Measurements from ENCODE around the gene NDOR1. TPM values are rescaled to one million over a fixed set of nuclear protein-coding genes. Genes with fewer than 3 reads are reported as not detected.
A peak's percentile ranks its signal among the peaks of the same experiment; 100 is the strongest.

NDOR1 gene
- polyA plus RNA-seq, 2 of the 4 experiments (the other 2 are of a cell fraction) = 5.6 to 19.5 TPM

DNA sequence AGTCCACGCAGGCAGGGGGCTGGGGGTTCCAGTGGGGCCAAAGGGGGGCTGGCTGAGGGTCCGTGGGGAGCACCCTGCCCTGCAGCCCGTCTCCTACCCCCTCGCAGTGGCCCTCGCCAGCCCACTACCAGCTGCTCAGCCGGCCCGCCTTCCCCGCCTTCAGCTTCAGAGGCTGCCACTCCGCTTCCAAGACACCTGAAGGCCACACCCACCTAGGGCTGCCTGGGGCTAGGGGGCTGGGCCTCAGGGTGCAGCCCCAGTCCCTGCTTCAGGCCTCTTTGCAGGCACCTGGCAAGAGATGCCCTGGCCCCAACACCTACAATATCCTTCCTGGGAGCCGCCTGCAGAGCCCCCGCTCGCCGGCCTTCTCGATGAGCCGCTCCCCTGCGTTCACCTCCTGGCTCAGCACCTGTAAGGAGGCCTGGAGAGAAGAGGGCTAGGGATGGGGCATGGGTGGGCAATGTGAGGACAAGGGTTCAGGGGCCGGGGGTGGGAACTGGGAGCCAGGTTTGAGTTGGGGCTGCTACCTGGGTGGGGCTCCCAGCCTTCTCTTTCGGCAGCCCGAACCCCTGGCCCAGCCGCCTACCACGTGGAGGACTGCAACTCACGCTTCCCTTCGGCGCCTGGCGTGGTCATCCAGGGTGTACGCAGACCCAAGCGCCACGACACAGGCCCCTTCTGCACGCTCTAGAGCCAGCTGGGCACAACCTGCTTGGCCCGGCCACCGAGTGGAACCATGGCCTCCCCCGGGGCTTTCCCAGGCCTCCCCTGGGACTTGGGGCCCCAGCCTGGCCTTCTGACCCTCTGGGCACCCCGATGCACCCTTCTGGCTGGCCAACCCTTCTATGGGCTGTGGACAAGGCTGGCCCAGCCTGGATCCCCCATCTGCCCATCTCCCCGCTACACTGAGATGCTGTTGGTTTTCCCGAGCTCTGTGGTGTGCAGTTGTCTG, 47.3 kb downstream of the NDOR1 start:
- Histone ChIP-seq H3K4me2 (no peak overlapping the region), H3K9me3 (no peaks in the 10 kb centered on the region), H3K27ac (no peak overlapping the region), H3K4me3 (no peak overlapping the region), H3K4me1 (peaks cover 20% of the 10 kb centered on the region)
- FAIRE-seq (no peak), ATAC-seq (no peak), DNase-seq (ENCODE audit: low read depth in 1 of 2, low spot score in 1 of 2) (no peak)
- TF ChIP-seq NR3C1 (IDR thresholded peaks at IDR 0.05) (no peak), NPAS2 (CRISPR knock-in tag; IDR thresholded peaks at IDR 0.05; ENCODE audit: borderline replicate concordance) (no peak), KDM1A (IDR thresholded peaks at IDR 0.05; ENCODE audit: low read depth) (no peak), POLR2A (IDR thresholded peaks at IDR 0.05; ENCODE audit: low read length) (no peak), CHD4 (IDR thresholded peaks at IDR 0.05; ENCODE audit: borderline replicate concordance) (no peak), EP300 (IDR thresholded peaks at IDR 0.05) (no peak), HOXB5 (CRISPR knock-in tag; IDR thresholded peaks at IDR 0.05) (no peak), TP53 (CRISPR knock-in tag; IDR thresholded peaks at IDR 0.05) (no peak), MAFK (IDR thresholded peaks at IDR 0.05; ENCODE audit: partially characterized antibody) (no peak), RCOR1 (IDR thresholded peaks at IDR 0.05; ENCODE audit: low read depth, low read length) (no peak), EHMT2 (IDR thresholded peaks at IDR 0.05; ENCODE audit: low read depth) (no peak), SMC3 (IDR thresholded peaks at IDR 0.05) (no peak), KDM5A (IDR thresholded peaks at IDR 0.05) (no peak)
- TF ChIP-seq, protein P1, sequence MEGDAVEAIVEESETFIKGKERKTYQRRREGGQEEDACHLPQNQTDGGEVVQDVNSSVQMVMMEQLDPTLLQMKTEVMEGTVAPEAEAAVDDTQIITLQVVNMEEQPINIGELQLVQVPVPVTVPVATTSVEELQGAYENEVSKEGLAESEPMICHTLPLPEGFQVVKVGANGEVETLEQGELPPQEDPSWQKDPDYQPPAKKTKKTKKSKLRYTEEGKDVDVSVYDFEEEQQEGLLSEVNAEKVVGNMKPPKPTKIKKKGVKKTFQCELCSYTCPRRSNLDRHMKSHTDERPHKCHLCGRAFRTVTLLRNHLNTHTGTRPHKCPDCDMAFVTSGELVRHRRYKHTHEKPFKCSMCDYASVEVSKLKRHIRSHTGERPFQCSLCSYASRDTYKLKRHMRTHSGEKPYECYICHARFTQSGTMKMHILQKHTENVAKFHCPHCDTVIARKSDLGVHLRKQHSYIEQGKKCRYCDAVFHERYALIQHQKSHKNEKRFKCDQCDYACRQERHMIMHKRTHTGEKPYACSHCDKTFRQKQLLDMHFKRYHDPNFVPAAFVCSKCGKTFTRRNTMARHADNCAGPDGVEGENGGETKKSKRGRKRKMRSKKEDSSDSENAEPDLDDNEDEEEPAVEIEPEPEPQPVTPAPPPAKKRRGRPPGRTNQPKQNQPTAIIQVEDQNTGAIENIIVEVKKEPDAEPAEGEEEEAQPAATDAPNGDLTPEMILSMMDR (IDR thresholded peaks at IDR 0.05) = no peak
- TF ChIP-seq, protein P2, sequence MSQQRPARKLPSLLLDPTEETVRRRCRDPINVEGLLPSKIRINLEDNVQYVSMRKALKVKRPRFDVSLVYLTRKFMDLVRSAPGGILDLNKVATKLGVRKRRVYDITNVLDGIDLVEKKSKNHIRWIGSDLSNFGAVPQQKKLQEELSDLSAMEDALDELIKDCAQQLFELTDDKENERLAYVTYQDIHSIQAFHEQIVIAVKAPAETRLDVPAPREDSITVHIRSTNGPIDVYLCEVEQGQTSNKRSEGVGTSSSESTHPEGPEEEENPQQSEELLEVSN (IDR thresholded peaks at IDR 0.05; ENCODE audit: borderline replicate concordance, low read depth) = no peak
- TF ChIP-seq, protein P3, sequence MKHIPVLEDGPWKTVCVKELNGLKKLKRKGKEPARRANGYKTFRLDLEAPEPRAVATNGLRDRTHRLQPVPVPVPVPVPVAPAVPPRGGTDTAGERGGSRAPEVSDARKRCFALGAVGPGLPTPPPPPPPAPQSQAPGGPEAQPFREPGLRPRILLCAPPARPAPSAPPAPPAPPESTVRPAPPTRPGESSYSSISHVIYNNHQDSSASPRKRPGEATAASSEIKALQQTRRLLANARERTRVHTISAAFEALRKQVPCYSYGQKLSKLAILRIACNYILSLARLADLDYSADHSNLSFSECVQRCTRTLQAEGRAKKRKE (CRISPR knock-in tag; IDR thresholded peaks at IDR 0.05; ENCODE audit: low read depth) = no peak
- TF ChIP-seq, protein P4, sequence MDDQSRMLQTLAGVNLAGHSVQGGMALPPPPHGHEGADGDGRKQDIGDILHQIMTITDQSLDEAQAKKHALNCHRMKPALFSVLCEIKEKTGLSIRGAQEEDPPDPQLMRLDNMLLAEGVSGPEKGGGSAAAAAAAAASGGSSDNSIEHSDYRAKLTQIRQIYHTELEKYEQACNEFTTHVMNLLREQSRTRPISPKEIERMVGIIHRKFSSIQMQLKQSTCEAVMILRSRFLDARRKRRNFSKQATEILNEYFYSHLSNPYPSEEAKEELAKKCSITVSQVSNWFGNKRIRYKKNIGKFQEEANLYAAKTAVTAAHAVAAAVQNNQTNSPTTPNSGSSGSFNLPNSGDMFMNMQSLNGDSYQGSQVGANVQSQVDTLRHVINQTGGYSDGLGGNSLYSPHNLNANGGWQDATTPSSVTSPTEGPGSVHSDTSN (IDR thresholded peaks at IDR 0.05) = no peak
- TF ChIP-seq, protein P5, sequence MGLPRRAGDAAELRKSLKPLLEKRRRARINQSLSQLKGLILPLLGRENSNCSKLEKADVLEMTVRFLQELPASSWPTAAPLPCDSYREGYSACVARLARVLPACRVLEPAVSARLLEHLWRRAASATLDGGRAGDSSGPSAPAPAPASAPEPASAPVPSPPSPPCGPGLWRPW (IDR thresholded peaks at IDR 0.05) = no peak
- ChIA-PET CTCF (interaction anchor here (1.1 to 17.1 kb wide), 4 partner anchors 10 to 224 kb away, joined by 3 to 236 read pairs (median 4); partner anchors contain the start of gene TUBB4B), POLR2A (interaction anchor here (0.6 to 4.7 kb wide), 3 partner anchors 9 to 147 kb away, joined by 3 to 97 read pairs (median 3); partner anchors contain the start of gene TUBB4B)
- WGBS (ENCODE audit: missing lambda C conversion rate) = 88% methylated on average over 31 of the region's 35 CpGs

DNA sequence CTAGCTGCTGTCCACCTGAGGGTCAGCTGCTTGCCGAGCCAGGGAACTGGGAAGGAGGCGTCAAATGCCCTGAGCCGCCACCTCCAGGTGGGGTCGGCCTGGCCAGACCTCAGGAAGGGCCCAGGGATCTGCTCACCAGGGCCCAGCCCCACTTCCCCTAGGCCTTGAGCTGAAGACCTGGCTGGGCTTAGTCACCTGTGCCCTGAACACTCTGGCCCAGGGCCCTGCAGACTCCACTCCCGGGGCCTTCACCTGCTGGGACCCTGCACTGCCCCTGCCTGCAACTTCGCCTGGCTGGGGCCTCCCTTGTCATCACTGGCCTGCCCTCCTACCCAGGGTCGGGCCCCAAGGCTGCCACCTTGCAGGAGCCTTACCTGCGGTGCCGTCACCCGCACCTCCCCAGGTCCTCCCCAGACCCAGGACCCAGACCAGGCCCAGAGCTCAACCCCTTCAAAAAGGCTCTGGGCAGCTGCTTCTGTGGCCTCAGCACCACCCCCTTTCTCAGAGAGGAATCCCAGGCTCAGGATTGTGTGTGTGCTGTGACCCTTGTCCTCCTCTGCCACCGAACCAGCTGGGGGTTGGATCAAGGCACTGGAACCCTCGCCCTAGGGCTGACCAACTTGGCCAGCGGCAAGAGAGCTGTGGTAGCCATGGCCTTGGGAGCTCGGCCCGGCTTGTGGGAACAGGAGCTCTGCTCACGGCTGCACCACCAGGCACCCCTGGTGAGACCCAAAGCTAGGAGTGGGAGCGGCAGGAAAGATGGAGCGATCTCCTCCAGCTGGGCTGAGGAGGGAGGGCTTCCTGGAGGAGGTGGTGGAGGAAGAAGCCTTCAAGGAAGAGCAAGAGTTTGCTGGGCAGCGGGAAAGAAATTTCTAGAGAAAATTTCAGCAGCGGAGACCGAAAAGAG, 48.5 kb downstream of the NDOR1 start:
- FAIRE-seq (no peak), ATAC-seq (peak; percentile 12 to 32; a peak in 5 of 6 replicates), DNase-seq (ENCODE audit: low read depth in 1 of 2, low spot score in 1 of 2) (no peak)
- WGBS (ENCODE audit: missing lambda C conversion rate) = 81% methylated on average over 17 of the region's 21 CpGs
- Histone ChIP-seq H3K27ac (peak overlapping the region; percentile 90 to 98), H3K4me1 (peaks cover 20% of the 10 kb centered on the region), H3K4me2 (peak overlapping the region; percentile 87), H3K9me3 (no peaks in the 10 kb centered on the region), H3K4me3 (peak overlapping the region; percentile 93)
- peak; percentile 92 for TF ChIP-seq ZFP36 (IDR thresholded peaks at IDR 0.05; ENCODE audit: borderline replicate concordance, partially characterized antibody)
- no peak for TF ChIP-seq HDAC2 (IDR thresholded peaks at IDR 0.05)
- CTCF ChIA-PET = interaction anchor here (0.8 to 17.1 kb wide), 11 partner anchors 12 to 225 kb away, joined by 3 to 236 read pairs (median 3); partner anchors contain the start of genes NRARP, RNF224 and TUBB4B
- POLR2A ChIA-PET = interaction anchor here (0.7 to 4.7 kb wide), 4 partner anchors 11 to 103 kb away, joined by 3 to 97 read pairs (median 4); partner anchors contain the start of genes TPRN and TUBB4B
